ENCODE data around the gene MAT1A.

DNA sequence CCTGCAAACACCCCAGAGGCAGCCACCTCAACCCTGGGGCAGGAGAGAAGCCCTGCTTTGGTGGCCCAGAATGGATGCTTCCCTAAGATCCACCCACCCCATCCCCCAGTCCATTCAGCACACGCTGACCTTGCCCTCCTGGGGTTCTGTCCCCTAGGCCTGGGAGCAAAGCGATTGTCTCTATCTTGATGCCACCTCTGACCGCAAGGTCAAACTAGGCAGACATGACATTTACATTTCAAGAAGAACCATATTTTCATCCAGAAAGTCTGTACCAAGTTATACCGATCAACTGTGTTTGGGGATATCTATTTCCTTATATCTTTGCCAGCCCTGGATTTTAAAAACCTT, 23.0 kb downstream of the MAT1A start:
- TF ChIP-seq SMAD3 (CRISPR knock-in tag; IDR thresholded peaks at IDR 0.05; ENCODE audit: borderline replicate concordance) (no peak), CREB1 (CRISPR knock-in tag; IDR thresholded peaks at IDR 0.05) (no peak), SP1 (CRISPR knock-in tag; conservative IDR thresholded peaks at IDR 0.05) (no peak), ZNF416 (CRISPR knock-in tag; IDR thresholded peaks at IDR 0.05) (no peak), RELA (CRISPR knock-in tag; IDR thresholded peaks at IDR 0.05; ENCODE audit: borderline replicate concordance) (no peak), USF2 (CRISPR knock-in tag; IDR thresholded peaks at IDR 0.05) (no peak)
- TF ChIP-seq, protein P1, sequence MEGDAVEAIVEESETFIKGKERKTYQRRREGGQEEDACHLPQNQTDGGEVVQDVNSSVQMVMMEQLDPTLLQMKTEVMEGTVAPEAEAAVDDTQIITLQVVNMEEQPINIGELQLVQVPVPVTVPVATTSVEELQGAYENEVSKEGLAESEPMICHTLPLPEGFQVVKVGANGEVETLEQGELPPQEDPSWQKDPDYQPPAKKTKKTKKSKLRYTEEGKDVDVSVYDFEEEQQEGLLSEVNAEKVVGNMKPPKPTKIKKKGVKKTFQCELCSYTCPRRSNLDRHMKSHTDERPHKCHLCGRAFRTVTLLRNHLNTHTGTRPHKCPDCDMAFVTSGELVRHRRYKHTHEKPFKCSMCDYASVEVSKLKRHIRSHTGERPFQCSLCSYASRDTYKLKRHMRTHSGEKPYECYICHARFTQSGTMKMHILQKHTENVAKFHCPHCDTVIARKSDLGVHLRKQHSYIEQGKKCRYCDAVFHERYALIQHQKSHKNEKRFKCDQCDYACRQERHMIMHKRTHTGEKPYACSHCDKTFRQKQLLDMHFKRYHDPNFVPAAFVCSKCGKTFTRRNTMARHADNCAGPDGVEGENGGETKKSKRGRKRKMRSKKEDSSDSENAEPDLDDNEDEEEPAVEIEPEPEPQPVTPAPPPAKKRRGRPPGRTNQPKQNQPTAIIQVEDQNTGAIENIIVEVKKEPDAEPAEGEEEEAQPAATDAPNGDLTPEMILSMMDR (IDR thresholded peaks at IDR 0.05) = no peak

Data from WTC11 (cell line).